Retinal pigment epithelial cell (primary cell): ENCODE results near the gene SEMA7A.

Experiments used
- DNase-seq: peaks from one replicate; pipeline ENCODE4 v3.0.0-alpha.2; 2010; ENCODE audit warnings: low read depth
- H3K4me3 ChIP-seq: 2 replicates; pipeline ENCODE4 v1.5.1; 2011; ENCODE audit warnings: mild to moderate bottlenecking, low read length, control low read depth, moderate library complexity
- TF ChIP-seq, protein P1 (sequence below): conservative IDR thresholded peaks from 2 replicates; pipeline ENCODE4 v1.5.1; 2011; ENCODE audit warnings: low read depth, low read length, control low read depth, inconsistent platforms

The SEMA7A gene

GRCh38 chr15:74395319-74396145 lies 38.2 kb downstream of the SEMA7A start:
- no peak overlapping the region for H3K4me3 ChIP-seq
- TF ChIP-seq, protein P1, sequence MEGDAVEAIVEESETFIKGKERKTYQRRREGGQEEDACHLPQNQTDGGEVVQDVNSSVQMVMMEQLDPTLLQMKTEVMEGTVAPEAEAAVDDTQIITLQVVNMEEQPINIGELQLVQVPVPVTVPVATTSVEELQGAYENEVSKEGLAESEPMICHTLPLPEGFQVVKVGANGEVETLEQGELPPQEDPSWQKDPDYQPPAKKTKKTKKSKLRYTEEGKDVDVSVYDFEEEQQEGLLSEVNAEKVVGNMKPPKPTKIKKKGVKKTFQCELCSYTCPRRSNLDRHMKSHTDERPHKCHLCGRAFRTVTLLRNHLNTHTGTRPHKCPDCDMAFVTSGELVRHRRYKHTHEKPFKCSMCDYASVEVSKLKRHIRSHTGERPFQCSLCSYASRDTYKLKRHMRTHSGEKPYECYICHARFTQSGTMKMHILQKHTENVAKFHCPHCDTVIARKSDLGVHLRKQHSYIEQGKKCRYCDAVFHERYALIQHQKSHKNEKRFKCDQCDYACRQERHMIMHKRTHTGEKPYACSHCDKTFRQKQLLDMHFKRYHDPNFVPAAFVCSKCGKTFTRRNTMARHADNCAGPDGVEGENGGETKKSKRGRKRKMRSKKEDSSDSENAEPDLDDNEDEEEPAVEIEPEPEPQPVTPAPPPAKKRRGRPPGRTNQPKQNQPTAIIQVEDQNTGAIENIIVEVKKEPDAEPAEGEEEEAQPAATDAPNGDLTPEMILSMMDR: no peak
- DNase-seq: no peak

- H3K4me3 ChIP-seq: no peak overlapping the region
- TF ChIP-seq, protein P1: no peak
- DNase-seq: no peak
Observed at GRCh38 chr15:74394090-74394846, 39.5 kb downstream of the SEMA7A start.

GRCh38 chr15:74393423-74393822 lies 40.3 kb downstream of the SEMA7A start:
- H3K4me3 ChIP-seq: no peak overlapping the region
- TF ChIP-seq, protein P1: no peak
- no peak for DNase-seq

GRCh38 chr15:74392902-74393301 lies 40.9 kb downstream of the SEMA7A start:
- DNase-seq: no peak
- H3K4me3 ChIP-seq: no peak overlapping the region

DNA sequence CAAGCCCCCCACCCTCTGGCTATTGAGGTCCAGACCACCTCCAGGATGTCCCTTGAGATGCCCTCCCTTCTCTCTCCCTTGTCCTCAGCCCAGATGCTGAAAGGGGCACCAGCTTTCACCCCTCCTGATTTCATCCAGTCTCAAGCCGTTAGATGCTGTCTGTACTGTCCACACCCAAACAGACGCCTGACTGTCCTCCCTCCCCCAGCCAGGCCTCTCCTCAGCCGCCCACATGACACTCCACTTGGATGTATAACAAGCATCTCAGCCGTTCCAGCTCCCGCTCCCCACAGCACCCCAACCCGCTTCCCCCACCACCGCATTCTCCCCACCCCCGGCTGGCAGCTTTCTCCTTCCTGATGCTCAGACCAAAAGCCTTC lies 41.3 kb downstream of the SEMA7A start:
- no peak for DNase-seq
- H3K4me3 ChIP-seq: no peak overlapping the region
- TF ChIP-seq, protein P1: no peak

More at GRCh38 chr15:74392902-74393301, 40.9 kb downstream of the SEMA7A start:
- TF ChIP-seq, protein P1: no peak

- DNase-seq: no peak
- H3K4me3 ChIP-seq: no peak overlapping the region
- TF ChIP-seq, protein P1: no peak
Observed at GRCh38 chr15:74391582-74392450, 41.9 kb downstream of the SEMA7A start.
